GM19043 (cell line): ENCODE data around the gene GOPC.

Source experiments
- ATAC-seq: cut with Tn5 transposase; IDR thresholded peaks from one replicate; pipeline ENCODE4 v1.9.1; 2021; ENCODE audit warnings: low read depth; ENCODE audit not compliant: unreplicated experiment

GOPC gene

GRCh38 chr6:117550078-117550600 lies 52.2 kb downstream of the GOPC start:
- ATAC-seq = no peak

GRCh38 chr6:117549611-117550010 lies 52.7 kb downstream of the GOPC start:
- ATAC-seq = no peak

GRCh38 chr6:117548797-117549301 lies 53.5 kb downstream of the GOPC start:
- no peak for ATAC-seq

GRCh38 chr6:117547688-117548621 lies 54.4 kb downstream of the GOPC start:
- no peak for ATAC-seq

GRCh38 chr6:117546674-117547073 lies 55.6 kb downstream of the GOPC start:
- ATAC-seq = no peak

DNA sequence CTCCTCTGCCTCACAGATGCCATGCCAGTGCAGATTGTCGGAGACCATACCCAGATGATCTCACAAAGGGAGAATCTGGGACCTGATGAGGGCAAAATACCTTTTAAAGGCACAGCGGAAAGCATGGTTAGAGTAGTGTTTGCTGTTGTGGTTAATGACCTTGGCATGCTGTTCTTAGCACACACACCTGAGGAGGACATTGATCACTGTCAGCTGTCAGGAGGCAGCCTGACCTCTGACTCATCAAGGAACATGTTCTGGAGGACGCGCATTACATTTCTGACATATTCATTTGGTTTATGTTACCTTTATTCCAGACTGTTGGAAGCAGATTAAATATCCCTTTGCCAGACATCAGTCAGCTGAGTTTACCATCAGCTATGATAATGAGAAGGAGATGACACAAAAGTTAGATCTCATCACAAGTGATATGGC lies 57.1 kb downstream of the GOPC start:
- no peak for ATAC-seq

DNA sequence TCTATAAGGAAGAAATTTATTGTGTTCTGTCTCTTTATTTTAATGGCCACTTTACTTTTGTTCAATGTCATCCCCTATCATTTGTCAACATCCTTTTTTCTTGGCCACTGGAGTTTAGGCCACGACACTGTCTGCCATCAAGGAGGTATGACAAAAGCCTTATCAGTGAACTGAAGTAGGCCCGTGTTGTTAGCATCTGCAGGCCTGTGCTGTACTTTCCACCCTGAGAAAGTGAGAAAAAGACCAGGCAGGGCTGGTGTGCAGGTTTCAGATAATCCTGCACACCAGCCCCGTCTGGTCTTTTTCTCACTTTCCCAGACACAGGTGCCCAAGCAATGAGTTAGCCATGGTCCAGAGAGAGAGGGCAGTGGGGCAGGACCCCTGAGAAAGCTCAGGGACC lies 57.6 kb downstream of the GOPC start:
- no peak for ATAC-seq

GRCh38 chr6:117542493-117542892 lies 59.8 kb downstream of the GOPC start:
- ATAC-seq = no peak

DNA sequence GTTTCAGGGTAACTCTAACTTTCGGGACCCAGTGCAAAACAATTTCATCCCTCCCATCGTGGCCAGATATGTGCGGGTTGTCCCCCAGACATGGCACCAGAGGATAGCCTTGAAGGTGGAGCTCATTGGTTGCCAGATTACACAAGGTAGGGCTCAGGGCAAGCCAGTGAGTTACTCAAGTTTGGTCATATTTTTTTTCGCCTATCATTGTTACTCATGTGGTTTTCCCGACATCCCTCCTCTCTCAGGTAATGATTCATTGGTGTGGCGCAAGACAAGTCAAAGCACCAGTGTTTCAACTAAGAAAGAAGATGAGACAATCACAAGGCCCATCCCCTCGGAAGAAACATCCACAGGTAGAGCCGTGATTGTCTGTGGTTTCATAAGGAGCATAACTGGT lies 61.6 kb downstream of the GOPC start:
- no peak for ATAC-seq

- no peak for ATAC-seq
Measured at GRCh38 chr6:117538615-117539014, 63.7 kb downstream of the GOPC start.

- no peak for ATAC-seq
Measured at GRCh38 chr6:117536317-117536716, 66.0 kb downstream of the GOPC start.

- no peak for ATAC-seq
Measured at GRCh38 chr6:117534974-117535373, 67.3 kb downstream of the GOPC start.

GRCh38 chr6:117533775-117534174 lies 68.5 kb downstream of the GOPC start:
- no peak for ATAC-seq

- no peak for ATAC-seq
Measured at GRCh38 chr6:117531809-117532725, 70.2 kb downstream of the GOPC start.

GRCh38 chr6:117531346-117531745 lies 71.0 kb downstream of the GOPC start:
- no peak for ATAC-seq

DNA sequence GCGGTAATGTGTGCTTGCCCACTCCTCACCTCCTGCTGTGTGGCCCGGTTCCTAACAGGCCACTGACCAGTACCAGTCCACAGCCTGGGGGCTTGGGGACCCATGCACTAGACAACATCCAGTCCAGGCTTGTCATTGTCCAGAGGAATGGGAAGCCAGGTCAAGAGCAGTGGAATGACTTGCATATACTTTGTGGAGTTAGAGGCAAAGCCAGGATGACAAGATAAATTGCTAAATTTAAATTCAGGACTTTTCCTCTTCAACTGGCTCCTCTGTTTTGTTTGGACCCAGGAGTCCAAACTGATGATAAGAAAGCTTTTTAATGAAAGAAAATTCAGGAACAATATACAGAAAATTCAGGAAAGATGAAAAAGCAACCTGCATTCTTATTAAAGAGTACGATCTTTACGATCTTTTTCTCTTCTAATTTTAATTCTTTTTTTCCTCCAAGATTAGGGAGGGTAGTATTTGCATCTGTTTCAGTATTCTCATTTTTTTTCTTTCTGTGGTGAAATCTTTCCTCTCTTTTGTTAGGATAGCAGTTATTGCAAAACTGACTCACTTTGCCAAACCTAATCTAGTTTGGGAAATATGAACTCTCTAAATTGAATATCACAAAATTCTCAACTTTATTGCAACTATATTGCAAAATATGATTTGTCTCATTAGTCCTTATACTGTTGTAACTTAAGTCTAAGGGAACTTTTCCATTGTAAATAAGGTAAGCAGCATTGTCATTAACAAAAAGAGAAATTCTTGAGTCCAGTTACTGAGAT lies 71.7 kb downstream of the GOPC start:
- ATAC-seq = no peak

GRCh38 chr6:117525607-117526006 lies 76.7 kb downstream of the GOPC start:
- ATAC-seq = no peak

- ATAC-seq = no peak
Measured at GRCh38 chr6:117521791-117522502, 80.4 kb downstream of the GOPC start.

DNA sequence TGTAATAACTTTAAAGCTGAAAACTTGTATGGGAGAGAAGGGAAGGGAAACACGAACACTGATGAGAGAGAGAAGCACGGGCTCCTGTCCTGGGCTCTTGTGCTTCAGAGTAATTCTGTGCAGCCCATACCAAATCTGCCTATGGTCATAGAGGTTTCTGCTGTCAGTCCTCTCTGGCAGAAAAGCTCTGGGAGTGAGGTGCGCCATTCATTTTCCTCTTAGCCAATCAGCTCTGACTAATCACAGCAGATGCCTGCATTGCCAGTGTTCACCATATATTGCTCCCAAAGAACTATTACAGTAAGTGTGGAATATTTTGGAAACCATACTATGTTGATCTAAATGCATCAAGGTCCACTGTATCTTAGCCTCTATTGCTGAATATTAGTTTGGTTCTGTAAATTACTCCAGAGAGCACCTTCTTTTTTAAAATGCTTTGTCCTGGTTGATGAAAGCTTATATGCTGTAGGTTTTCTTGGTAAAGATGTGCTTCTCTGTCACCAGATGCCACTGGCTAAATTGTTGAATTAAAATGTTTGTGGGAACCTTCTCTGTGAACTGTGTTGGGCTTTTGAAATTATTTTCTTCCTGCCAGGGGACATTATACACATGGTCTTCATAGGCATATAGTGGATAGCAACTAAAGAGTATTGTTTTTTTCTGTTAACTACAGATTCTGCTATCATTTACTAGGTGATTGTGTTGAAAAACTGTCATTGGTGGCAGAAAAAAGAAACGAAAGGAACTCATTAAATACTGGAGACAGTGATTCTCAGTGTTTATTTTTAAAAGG lies 81.5 kb downstream of the GOPC start:
- ATAC-seq = no peak
